H4 (cell line): ENCODE results near the gene FOXC2. TPM values are rescaled to one million over a fixed set of nuclear protein-coding genes. Genes with fewer than 3 reads are reported as not detected.
A peak's percentile ranks its signal among the peaks of the same experiment; 100 is the strongest.
"Not testable (repeated sequence)": the region's sequence is repeated elsewhere in the genome, so short reads cannot be mapped to it uniquely, and the experiment has no call there.

Experiments
- DNase-seq: peaks from one replicate; pipeline ENCODE4 v3.0.0-alpha.2; 2015; ENCODE audit warnings: low spot score
- total RNA-seq: library from RNA; depleted of rRNA; stranded (reverse); fragments of >200 nt; shearing (Covaris generic); gene quantifications from 2 replicates; pipeline ENCODE4 v1.2.3, GENCODE V29; 2014

The FOXC2 gene
- total RNA-seq, 1 experiment from 2014 or later, result 0.60 TPM

- DNase-seq, result not testable (repeated sequence)
Observed at GRCh38 chr16:86587955-86588354, 21.3 kb downstream of the FOXC2 start.

GRCh38 chr16:86590501-86591144, 24.0 kb downstream of the FOXC2 start:
- peak; percentile 90 for DNase-seq

GRCh38 chr16:86591270-86591669, 24.6 kb downstream of the FOXC2 start:
- DNase-seq, result no peak

- no peak for DNase-seq
Observed at GRCh38 chr16:86593913-86594620, 27.4 kb downstream of the FOXC2 start.

- DNase-seq, result no peak
Observed at GRCh38 chr16:86594721-86595120, 28.1 kb downstream of the FOXC2 start.

- peak; percentile 46 for DNase-seq
Observed at GRCh38 chr16:86595983-86596605, 29.5 kb downstream of the FOXC2 start.

- DNase-seq, result no peak
Observed at GRCh38 chr16:86597126-86597879, 30.7 kb downstream of the FOXC2 start.

- no peak for DNase-seq
Observed at GRCh38 chr16:86597880-86598606, 31.4 kb downstream of the FOXC2 start.

- no peak for DNase-seq
Observed at GRCh38 chr16:86598607-86599565, 32.3 kb downstream of the FOXC2 start.

GRCh38 chr16:86601356-86601755, 34.7 kb downstream of the FOXC2 start:
- no peak for DNase-seq

- no peak for DNase-seq
Observed at GRCh38 chr16:86602521-86602920, 35.9 kb downstream of the FOXC2 start.

GRCh38 chr16:86604436-86605193, 38.0 kb downstream of the FOXC2 start:
- no peak for DNase-seq

GRCh38 chr16:86605950-86606349, 39.3 kb downstream of the FOXC2 start:
- DNase-seq, result no peak

- DNase-seq, result peak; percentile 63
Observed at GRCh38 chr16:86608301-86608747, 41.7 kb downstream of the FOXC2 start.

- peak; percentile 71 for DNase-seq
Observed at GRCh38 chr16:86609115-86609514, 42.5 kb downstream of the FOXC2 start.

- no peak for DNase-seq
Observed at GRCh38 chr16:86609661-86610060, 43.0 kb downstream of the FOXC2 start.

- no peak for DNase-seq
Observed at GRCh38 chr16:86610779-86611524, 44.3 kb downstream of the FOXC2 start.

- no peak for DNase-seq
Observed at GRCh38 chr16:86611525-86611855, 44.9 kb downstream of the FOXC2 start.

GRCh38 chr16:86611941-86612340, 45.3 kb downstream of the FOXC2 start:
- DNase-seq, result no peak
